Measurements from ENCODE around the gene CLEC4G.

GRCh38 chr19:7739801-7740681 lies 8.1 kb upstream of the CLEC4G start:
- TF ChIP-seq USF1 (IDR thresholded peaks at IDR 0.05), result 0 out of 2 replicates have a peak, but pooled peaks have one; percentile 6
- TF ChIP-seq TEAD4 (IDR thresholded peaks at IDR 0.05), result no peak
- no peak for TF ChIP-seq EP300 (IDR thresholded peaks at IDR 0.05; ENCODE audit: borderline replicate concordance)
- TF ChIP-seq YY1 (IDR thresholded peaks at IDR 0.05; ENCODE audit: low read depth), result no peak
- no peak for TF ChIP-seq EGR1 (IDR thresholded peaks at IDR 0.05)
- no peak for TF ChIP-seq REST (IDR thresholded peaks at IDR 0.05; ENCODE audit: low read depth)
- TF ChIP-seq CREB1 (IDR thresholded peaks at IDR 0.05; ENCODE audit: low read depth), result no peak
- TF ChIP-seq FOXM1 (IDR thresholded peaks at IDR 0.05; ENCODE audit: borderline replicate concordance, low read depth), result no peak
- no peak for TF ChIP-seq CEBPB (IDR thresholded peaks at IDR 0.05)
- no peak for TF ChIP-seq NFIC (IDR thresholded peaks at IDR 0.05)
- TF ChIP-seq, protein P1, sequence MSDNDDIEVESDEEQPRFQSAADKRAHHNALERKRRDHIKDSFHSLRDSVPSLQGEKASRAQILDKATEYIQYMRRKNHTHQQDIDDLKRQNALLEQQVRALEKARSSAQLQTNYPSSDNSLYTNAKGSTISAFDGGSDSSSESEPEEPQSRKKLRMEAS (IDR thresholded peaks at IDR 0.05), result no peak
- TF ChIP-seq TAF1 (IDR thresholded peaks at IDR 0.05; ENCODE audit: low read depth), result no peak

All from Ishikawa (cell line).